NCI-H1694 (cell line): Measurements from ENCODE around the gene PPP1R3C.

Experiments
- DNase-seq: peaks from one replicate; lab custom pipeline; 2025; lab: John Stamatoyannopoulos, UW

PPP1R3C gene

DNA sequence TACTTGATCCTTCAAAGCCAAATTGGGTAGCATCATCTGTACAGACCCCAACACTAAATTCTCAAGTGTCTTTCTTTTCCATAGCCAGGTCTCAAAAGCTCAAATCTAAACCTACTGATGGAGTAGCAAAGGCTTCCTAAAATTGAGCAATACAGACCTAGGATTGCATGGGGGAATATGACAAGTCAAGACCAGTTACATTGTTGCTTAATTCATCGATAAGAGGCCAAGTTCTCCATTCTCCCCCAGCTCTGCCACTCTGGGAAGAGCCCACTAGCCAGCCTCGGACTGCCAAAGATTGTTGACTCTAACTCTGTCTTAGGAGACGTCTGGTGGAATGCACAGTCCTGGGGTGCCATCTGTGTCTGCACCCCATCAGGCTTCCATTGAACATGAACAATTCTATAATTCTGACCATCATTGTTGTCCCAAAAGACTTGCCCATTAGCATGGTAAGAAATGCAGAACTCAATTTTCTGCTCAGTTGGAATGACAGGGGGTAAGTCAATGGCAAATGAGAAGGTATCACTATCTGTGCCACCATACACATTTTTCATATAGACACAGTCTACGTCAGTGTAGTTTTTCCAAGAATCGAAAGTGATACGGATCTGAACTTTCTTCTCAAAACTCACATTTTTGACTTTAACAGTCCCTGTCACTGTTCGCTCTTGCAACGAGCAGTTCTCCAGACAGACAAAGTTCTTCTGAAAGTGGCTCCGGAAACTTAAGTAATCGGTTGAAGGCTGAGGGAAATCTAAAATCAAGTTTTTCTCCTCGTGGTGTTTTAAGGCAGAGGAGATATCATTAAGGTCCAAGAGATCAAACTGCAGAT lies 2.9 kb downstream of the PPP1R3C start:
- DNase-seq, result no peak

DNA sequence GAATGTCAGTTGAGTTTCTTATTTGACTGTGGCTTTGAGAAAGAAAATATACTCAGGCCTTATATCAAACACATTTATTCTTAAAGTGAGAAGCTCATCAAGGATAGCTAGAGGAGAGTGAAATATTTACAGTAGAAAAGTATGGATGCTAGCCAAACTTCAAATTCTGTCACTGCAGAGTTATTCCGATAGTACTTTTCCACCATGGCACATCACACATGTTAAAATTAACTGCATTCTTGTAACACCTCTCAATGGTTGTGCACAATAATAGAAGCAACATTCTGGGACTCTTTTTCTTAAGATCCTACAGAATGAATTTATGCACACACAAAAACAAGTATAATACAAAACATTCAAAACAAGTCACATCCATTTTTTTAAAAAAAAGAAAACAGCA lies 4.5 kb downstream of the PPP1R3C start:
- no peak for DNase-seq

DNA sequence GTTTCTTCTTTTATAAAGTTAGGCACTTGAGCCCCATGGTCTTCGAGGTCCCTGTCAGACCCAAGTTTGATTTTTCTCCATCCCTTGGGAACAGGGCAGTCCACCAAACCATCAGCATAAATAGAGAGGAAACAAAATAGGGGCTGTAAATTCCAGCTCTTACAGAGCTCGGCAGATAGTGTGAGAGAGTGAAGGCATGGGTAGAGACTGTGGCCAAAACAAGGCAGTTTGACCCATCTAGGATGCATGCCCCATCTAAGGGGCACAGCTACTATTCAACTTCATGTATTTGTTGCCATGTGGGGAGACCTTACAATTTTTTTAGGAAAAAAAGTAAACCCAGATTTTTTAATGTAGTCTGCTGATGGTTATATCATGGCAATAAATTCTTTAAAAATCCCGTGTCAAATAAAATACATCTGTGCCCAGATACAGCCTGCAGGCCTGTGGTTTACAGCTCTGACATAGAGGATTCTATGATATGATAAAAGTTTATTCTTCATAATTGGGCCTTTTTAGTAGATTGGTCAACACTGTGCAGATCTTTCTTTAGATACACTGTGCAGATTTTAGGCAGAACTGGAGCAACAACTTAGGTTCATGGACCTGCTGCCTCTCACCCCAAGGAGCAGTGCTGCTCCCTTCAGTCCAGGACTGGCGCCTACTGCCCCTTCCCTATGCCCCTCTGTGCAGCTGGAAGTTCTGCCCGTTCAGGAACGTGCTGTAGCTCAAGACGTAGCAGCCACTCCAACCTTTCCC lies 5.3 kb downstream of the PPP1R3C start:
- DNase-seq, result no peak

DNA sequence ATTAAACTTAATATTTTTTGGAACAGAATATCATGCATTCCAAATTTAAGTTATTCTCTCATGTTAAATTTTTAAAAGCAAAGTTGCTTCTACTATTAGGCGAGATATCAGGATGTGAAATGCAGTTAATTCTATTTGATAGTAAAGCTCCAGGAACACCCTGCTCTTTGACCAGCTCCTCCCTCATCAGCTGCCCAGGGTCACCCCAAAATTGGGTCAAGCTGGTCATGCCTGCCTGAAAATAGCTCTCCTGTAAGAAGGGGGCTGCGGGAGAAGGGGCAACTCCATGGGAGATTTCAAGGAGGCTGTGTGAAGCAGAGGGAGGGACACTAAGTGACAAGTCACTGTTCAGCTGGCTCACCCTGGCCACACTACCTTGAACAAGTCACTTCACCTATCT lies 5.9 kb downstream of the PPP1R3C start:
- DNase-seq, result no peak

DNA sequence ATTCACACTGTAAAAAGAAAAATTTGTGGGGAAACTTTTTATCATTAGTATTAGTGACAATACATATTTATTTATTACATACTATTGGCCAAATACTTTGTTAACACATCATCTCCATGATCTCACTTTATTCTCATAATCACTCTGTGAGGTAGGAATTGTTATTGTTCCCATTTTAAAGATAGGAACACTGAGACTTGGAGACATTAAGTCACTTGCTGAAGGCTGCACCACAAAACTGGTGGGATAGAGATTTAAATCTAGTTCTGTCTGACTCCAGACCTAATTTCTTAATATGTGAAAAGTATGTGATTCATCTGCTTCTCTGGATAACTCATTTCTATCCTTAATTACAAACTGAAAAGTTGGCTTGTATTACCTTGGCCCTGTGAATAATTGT lies 8.2 kb downstream of the PPP1R3C start:
- DNase-seq, result no peak

DNA sequence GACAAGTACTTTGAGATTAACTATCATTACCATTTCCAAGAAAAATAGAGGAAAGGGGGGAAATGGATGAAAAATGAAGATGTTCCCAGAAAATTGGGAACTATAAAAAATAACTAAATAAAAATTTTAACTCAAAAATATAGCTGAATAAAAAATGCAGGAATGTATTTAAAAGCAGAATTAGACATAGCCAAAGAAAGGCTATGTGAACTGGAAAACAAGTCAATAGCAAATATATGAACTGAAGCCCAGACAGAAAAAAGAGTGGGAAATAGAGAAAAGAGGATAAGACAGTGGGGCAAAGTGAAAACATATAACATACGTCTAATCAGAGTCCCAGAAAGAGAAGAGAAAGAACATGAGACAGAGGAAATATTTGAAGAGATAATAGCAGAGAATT lies 10.3 kb downstream of the PPP1R3C start:
- DNase-seq, result no peak

DNA sequence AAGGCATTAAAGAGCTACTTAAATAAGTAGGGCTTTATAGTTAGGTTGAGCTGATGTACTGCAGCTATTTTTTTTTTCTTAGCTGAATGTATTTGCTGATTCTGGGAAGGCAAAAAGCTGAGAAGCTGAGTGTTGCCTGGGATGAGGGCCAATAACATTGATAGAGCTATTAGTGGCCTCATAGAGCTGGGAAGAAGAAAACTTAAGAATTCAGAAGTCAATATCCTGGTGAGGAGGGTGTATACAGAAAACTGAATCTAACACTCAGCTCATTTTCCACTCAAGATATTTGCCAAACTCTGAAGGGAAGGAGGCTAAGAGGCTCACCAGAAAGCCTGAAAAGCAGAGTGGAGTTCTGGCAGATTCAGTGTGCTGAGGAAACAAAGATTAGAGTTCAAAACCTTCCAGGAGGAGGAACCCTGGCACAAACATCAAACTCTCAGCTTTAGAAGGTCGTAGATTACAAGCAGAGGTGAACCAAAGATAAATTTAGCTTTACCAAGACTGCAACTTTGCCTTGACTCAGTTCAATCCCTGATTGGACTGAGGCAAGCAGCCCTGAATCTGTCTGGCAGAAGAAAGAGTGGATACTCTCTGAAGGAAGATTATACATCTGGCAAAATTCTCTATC lies 11.3 kb downstream of the PPP1R3C start:
- DNase-seq, result no peak

DNA sequence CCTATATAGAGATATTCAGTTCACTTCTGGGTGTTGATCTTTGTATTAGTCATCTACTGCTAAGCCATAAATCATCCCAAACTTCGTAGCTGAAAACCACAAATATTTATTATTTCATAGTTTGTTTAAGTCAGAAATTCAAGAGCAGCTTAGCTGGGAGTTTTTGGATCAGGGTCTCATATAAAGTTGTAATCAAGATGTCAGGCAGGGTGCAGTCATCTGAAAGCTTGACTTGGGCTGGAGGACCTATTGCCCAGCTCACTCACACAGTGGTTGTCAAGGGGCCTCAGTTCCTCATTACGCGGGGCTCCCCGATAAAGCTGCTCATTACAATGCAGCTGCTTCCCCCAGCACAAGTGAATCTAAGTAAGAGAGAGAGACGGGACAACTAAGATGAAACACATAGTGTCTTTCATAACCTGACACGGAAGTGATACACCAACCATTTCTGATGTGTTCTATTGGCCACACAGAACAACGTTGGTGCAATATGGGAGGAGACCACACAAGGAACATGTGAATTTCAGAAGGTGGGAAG lies 15.7 kb downstream of the PPP1R3C start:
- no peak for DNase-seq

DNA sequence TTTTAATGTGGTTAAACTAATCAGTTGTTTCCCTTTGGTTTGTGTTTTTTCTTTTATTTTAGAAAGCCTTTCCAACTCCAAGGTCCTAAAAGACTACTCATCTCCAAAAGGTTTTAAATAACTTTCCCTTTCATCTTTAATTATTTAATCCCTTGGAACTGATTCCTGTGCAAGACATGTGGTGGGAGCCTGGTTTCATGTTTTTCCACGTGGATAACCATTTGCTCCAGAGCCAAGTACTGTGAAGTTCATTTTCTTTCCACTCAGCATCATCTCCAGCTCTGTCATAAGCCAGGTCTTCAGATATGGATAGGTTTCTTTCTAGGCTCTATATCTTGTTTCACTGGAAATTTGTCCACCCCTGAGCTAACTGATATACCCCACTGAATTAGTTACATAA lies 16.7 kb downstream of the PPP1R3C start:
- DNase-seq, result no peak

DNA sequence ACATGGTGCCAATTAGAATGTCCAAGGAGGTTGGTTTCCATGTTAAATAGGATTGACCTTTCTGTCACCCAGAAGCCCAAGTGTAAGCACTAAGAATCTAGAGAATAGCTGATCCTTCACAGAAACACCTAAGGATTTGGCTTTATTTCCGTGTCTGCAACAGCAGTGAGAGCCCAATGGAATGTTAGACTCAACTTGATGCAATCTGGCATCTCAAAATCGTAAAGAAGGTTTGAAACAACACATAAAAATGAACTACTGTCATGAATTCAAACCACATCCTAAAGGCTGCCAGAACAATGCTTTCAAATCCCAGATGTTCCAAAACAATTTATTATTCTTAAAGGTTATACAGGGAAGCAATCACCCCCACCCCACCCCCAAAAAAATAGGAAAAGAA lies 18.6 kb downstream of the PPP1R3C start:
- no peak for DNase-seq

DNA sequence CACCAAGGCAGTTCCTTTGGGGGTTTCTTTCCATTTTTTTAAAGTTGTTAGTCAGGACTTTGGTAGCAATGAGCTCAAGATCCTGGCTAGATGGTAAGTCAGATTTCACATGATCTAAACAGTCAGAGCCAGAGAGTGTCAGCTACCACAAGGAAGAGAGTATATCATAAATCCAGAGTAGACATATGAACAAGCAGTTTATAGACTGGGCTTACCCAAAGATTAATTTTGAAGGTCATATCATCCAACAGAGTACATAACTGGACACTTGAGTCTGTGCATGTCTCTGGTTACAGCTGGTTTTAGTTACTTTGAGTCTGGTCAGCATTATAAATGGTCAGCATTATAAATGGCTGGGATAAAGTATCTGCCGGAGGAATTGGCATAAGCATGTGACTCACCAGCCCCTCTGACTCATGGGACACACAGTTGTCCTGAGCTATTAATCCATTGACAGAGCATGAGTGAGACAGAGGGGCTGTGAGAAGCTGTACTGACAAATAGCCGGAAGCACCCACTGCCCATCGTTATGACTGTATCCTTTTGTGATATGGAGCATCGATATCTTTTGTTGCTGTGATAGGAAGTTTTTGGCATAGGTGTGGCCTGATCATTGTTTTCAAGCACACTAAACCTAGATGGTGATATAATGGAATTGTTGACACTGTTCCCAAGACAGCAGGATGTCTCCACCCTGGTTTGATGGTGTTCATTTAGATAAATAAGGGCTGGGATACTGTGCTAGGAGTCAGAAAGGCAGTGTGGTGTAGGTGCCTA lies 19.3 kb downstream of the PPP1R3C start:
- no peak for DNase-seq

DNA sequence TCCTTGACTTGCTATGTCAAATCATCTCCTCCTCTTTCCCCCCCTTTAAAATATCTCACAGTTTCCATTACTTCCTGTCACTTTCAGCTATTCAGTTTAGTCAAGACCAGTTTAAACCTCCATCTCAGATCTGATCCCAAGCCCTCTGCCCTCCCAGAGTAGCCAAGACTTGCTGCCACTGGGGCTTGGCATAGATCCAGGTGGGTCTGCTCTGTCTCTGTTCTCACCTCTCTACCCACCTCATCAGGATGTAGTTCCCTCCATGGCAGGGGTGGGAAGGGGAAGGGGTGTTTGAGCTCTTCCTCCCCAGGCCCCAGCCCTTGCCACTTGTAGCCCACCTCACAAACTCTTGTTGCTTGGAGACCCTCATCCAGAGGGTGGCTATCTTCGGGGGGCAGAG lies 22.0 kb downstream of the PPP1R3C start:
- DNase-seq, result no peak

DNA sequence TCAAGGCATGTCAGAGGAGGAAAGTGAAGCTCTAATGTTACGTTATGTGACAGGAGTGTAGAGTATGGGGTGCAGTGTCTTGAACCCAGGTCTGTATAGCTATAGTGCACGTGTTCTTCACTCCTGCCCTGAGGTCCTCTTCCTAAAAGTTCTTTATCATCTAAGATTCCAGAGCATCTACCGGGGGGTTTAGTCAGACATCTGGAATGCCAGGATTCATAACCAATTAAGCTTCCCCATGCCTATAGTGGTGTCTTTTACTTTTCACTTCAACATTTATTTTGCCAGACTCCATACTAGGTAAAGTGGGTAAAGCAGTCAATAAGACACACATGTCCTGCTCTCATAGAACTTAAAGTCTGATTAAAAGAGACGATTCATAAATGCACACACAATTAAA lies 22.4 kb downstream of the PPP1R3C start:
- no peak for DNase-seq

DNA sequence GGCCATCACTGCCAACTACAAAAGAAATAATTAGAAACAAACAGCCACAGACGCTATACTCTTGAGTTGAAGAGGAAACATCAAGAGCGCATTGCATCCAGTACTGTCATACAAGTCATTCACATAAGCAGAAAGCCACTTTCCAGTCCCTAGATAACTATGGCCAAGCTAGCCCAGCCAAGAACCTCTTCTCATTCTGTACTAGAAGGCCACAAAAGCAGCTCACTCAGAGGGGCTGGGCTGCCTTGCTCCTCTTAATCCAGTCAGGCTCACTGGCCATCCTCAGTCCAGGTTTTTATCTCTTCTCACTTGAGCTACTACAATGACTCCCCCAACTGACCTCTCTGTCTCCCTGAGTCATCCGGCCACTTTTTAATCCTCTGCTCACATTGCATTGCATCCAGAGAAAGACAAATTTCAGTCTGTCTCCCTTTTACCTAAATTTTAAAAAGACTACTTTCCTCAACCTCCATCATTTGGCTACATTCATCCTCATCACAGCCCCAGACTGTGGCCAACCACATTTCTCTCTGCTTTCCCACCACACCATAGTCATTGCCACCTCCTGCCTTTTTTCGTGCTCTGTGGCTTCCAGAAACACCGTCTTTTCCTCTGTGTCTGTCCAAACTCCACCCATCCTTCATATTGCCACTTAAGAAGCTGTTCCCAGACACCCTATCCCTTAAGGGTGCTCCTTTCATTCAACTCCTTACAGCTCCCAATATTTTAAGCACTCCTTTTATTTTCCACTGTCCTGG lies 25.0 kb downstream of the PPP1R3C start:
- no peak for DNase-seq

DNA sequence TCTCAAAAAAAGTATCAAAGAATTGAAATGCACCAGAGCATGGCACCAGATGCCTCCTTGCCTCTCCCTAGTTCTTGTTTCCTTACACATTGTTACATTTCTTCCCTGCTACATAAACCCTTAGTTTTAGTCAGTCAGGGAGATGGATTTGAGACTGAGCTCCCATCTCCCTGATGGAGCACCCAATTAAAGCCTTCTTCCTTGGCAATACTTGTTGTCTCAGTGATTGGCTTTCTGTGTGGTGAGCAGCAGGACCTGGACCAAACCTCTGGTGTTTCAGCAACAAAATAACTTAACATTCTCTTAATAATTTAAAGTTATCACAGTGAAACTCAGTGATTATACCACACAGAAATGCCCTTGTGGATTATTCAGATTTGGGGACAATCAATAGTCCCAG lies 26.9 kb downstream of the PPP1R3C start:
- no peak for DNase-seq

DNA sequence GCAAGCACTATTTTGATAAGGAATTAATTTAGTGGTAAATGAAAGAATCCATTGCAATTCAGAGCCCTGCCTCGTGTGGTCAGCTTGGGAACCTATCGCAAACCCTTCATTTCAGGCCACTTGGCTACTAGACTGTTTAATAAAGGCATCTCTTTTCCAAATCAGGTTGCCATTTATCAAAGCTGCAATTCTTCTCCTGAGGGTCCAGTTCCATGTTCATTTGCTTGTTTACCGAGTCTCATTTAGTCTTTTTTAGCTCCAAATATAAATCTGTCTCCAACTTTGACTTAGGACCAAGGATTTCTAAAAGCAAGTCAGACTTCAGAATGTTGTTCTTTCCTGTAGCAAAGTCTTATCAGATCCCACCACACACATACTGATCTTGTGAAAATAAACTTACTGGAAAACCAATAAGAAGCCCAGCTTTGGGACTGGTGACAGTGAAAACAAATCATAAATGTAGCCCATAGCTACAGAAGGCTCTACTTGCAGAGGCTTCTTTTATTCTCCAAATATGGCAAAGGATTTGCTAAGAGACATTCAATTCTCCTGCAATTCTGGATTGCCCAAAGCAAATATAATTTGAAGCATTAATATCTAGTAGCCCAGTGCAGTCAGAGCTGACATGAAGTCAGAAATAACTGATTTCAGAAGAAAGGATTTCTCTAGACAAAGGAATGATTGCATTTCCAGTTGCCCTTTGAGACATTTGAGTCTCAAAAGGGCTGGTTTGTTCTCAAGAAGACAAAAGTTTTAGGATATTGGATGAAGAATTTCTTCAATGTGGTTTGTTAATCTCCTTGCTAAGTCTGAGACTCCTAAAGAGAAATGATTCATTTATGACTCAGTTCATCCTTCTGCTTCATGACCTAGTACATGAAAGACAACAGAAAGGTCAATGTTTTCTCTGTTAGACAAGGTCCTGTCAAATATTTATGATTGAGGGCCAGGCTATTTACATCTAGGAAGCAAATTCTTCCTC lies 28.0 kb downstream of the PPP1R3C start:
- no peak for DNase-seq

DNA sequence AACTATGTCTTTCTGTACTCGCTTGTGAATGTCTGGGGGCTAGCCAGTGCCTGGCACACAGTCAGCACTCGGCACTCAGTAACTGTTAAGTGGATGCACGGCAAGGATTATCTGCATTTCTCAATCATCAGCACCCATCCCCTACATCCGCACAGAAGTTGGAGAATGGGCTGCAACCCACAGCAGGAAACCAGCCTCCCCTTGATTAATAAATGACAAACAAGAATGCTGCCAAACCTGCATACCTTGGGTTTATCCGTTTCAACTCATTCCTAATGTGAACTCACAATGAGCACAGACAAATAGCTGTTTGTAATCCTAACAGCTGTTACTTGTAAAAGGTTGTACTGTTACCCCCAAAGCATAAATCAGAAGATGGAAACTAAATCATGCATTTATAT lies 28.9 kb downstream of the PPP1R3C start:
- DNase-seq, result peak; percentile 26

DNA sequence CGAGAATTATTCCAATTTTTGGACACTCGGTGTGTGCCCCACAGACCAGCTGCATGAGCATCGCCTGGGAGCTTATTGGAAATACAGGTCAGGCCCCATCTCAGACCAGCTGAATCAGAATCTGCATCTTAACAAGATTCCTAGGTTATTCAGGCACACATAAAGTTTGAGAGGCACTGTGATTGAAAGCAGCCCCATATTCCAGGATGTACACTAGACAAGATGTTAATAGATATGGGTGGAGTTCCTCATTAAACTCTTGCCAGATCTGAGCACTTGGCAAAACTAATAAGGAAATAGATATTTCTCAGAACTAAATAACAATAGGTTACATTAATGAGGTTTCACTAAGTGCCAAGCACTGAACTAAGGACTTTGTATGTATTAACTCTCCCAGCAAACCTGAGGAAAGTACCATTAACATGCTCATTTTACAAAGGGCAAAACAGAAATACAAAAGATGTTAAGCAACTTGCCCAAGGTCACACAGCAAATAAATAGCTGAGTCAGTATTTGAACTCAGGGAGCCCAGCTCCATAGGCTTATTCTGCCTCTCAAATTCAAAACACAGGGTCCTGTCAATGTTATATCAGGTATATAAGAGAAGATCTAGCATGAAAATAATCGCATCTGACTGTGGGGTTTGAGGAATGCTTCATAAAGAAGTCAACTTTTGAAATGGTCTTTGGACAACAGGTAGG lies 29.9 kb downstream of the PPP1R3C start:
- no peak for DNase-seq

DNA sequence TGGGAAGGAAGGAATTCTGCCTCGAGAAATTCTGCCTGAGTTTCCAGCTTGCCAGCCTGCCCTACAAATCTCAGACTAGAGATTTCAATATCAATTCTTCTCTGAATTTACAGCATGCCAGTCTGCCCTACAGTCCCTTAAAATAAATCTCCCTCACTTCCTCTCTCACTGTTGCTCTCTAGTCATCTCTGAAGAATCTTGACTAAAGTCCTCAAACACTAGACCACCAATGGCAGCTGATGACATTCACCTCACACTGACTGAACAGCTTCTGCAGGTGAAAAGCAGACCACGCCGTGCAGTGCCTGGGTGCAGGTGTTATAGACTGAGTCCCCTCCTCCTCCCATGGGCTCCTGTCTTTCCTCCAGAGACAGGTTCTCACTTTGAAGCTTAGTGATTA lies 30.4 kb downstream of the PPP1R3C start:
- no peak for DNase-seq
